GM12892 (cell line): ENCODE results near the gene CAMKK2.
A peak's percentile ranks its signal among the peaks of the same experiment; 100 is the strongest.
"Not testable (repeated sequence)": the region's sequence is repeated elsewhere in the genome, so short reads cannot be mapped to it uniquely, and the experiment has no call there.

ENCODE experiments used
- DNase-seq: peaks from one replicate; pipeline ENCODE4 v3.0.0; 2011; ENCODE audit not compliant: insufficient read length
- FAIRE-seq: peaks from 2 replicates; lab custom pipeline; 2011; peaks lifted over from hg19 to GRCh38; lab: Jason Lieb, UNC
- POLR2A ChIP-seq: IDR thresholded peaks from 2 replicates; pipeline ENCODE4 v1.6.1; 2011; ENCODE audit warnings: low read depth, low read length, control low read depth
- POLR2AphosphoS5 ChIP-seq: IDR thresholded peaks from 2 replicates; pipeline ENCODE4 v1.6.1; 2011; ENCODE audit warnings: low read depth, low read length, control low read depth
- TAF1 ChIP-seq: IDR thresholded peaks from 2 replicates; pipeline ENCODE4 v1.6.1; 2011; ENCODE audit warnings: low read depth, mild to moderate bottlenecking, control low read depth, low read length, borderline replicate concordance

Gene CAMKK2

DNA sequence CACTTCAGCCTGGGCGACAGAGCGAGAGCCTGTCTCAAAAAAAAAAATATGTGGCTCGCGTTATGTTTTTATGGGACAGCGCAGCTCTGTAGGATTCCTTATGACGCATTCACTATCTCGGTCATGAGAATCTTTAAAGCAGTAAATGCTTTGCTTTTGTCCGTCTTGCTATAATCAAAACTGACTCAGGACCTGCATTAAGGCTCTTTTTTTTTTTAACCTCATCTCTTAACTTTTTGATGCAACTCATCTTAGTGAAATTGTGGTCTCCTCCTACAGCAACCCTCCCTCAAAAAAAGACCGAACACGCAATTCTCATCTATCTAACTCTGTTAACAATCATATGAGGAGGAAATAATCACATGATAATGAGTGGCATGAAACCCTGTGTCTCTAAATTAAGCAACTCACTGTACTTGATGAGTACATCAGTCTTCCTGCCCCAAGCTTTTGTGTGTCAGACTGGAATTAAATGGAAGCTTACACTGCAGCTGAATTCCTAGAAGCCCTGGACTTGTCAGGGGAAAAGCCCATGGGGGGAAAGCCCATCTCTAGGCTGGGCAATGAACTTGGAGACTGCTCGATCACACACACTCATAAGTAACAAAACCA lies 82.2 kb downstream of the CAMKK2 start:
- TF ChIP-seq POLR2AphosphoS5 = no peak
- TF ChIP-seq POLR2A = no peak
- TF ChIP-seq TAF1 = no peak
- DNase-seq (no peak), FAIRE-seq (no peak)

DNA sequence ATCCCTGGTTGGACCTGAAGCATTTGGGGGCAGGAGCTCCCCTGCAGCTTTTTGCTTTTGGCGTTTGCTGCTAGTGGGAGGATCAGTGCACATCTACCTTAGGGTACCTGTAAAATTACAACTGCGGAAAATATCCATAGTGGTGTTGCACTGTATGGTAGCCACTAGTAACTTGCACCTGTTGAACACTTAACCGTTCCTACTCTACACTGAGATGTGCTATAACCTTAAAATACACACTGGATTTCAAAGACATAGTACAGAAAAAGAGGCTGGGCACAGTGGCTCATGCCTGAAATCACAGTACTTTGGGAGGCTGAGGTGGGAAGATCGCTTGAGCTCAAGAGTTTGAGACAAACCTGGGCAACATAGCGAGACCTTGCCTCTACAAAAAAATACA lies 83.6 kb downstream of the CAMKK2 start:
- TF ChIP-seq POLR2A = no peak
- FAIRE-seq (no peak), DNase-seq (no peak)

GRCh38 chr12:121209624-121210572 lies 86.6 kb downstream of the CAMKK2 start, which contains the start of gene P2RX4:
Gene P2RX4, plus strand, starts transcription at chr12:121210129. Its CDS starts 36 bp downstream, at chr12:121210165.
- peak; percentile 91 for DNase-seq

GRCh38 chr12:121209221-121209620 lies 87.3 kb downstream of the CAMKK2 start:
- no peak for DNase-seq
- TF ChIP-seq POLR2AphosphoS5 = no peak
- TF ChIP-seq TAF1 = no peak
- TF ChIP-seq POLR2A = no peak
- FAIRE-seq = no peak

More at GRCh38 chr12:121209624-121210572, 86.6 kb downstream of the CAMKK2 start, which contains the start of gene P2RX4:
- FAIRE-seq = peak; percentile 94
- TF ChIP-seq POLR2A (peak; percentile 95), TAF1 (peak; percentile 80), POLR2AphosphoS5 (peak; percentile 86)

DNA sequence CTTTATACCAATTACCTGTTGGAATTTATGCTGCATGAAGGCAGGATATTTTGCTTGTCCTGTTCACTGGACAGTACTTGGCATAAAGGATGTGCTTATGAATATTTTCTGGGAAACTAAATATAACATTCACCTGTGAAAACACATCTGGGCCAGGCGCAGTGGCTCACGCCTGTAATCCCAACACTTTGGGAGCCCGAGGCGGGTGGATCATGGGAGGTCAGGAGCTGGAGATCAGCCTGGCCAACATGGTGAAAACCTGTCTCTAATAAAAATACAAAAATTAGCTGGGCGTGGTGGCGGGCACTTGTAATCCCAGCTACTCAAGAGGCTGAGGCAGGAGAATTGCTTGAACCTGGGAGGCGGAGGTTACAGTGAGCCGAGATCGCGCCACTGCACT lies 87.9 kb downstream of the CAMKK2 start:
- not testable (repeated sequence) for FAIRE-seq, DNase-seq

DNA sequence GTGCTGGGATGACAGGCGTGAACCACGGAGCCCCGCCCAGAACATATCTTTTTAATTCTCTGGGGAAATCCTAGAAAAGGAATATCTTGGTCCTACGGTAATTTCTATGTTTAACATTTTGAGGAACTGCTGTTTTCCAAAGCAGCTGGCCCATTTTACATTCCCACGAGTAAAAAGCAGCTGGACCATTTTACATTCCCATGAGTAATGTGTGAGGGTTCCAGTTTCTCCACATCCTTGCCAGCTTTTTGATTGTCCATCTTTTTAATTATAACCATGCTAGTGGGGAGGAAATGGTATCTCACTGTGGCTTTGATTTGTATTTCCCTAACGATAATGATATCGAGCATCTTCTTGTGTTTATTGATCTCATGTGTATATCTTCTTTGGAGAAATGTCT lies 91.0 kb downstream of the CAMKK2 start:
- no peak for DNase-seq
- no peak for FAIRE-seq

DNA sequence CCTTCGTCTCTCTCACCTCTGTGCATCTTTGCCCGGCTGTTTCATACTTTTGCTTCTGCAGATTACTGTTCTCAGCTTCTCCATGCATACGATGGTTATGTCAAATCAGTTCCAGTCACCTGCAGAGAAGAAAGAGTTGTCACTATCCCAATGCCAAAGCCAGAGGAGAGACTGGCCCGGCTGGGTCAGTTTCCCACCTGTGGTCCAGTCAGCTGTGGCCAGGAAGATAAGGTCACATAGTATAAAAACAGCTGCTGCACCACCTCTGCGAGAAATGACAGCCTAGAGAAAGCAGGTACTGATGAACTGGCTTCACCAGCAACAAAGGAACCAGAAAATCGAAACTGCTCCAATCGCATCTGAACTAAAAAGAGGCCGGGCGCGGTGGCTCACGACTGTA lies 93.0 kb downstream of the CAMKK2 start:
- TF ChIP-seq POLR2AphosphoS5 = no peak
- no peak for FAIRE-seq

More for the DNA sequence above, 91.0 kb downstream of the CAMKK2 start:
- TF ChIP-seq POLR2AphosphoS5 (no peak), TAF1 (no peak), POLR2A (no peak)

GRCh38 chr12:121202407-121203355 lies 93.8 kb downstream of the CAMKK2 start:
- FAIRE-seq (no peak), DNase-seq (no peak)
- no peak for TF ChIP-seq TAF1
- no peak for TF ChIP-seq POLR2A
- TF ChIP-seq POLR2AphosphoS5 = no peak

More for the DNA sequence above, 93.0 kb downstream of the CAMKK2 start:
- DNase-seq = no peak

DNA sequence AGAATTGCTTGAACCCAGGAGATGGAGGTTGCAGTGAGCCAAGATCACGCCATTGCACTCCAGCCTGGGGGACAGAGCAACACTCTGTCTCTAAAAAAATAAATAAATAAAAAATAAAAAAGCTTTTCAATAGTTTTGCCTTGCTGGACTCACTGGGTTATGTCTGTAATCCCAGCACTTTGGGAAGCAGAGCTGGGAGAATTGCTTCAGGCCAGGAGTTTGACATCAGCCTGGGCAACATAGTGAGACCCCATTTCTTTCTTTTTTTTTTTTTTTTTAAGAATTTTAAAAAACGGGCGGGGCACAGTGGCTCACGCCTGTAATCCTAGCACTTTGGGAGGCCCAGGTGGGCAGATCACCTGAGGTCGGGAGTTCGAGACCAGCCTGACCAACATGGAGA lies 95.4 kb downstream of the CAMKK2 start:
- not testable (repeated sequence) for DNase-seq, FAIRE-seq

DNA sequence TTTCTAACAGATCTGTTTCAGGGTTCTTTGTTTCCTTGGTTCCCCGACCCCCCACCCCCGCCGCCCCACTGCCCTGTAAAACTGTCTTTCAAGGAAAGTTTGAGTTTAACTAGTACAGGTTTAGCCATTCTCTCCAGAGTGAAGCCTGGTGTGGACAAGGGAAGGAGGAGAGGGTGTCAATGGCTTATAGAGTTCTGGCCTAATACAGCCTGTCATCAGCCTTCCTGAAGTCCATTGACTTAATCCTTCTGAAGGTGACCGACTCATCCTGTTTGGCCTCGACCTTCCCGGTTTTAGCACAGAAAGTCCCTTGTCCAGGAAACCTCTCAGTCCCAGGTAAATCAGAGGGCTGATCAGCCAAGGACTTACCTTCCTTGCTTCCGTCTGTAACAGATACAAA lies 97.6 kb downstream of the CAMKK2 start:
- FAIRE-seq = no peak
- no peak for DNase-seq
- TF ChIP-seq POLR2A = no peak
- no peak for TF ChIP-seq POLR2AphosphoS5
- no peak for TF ChIP-seq TAF1

DNA sequence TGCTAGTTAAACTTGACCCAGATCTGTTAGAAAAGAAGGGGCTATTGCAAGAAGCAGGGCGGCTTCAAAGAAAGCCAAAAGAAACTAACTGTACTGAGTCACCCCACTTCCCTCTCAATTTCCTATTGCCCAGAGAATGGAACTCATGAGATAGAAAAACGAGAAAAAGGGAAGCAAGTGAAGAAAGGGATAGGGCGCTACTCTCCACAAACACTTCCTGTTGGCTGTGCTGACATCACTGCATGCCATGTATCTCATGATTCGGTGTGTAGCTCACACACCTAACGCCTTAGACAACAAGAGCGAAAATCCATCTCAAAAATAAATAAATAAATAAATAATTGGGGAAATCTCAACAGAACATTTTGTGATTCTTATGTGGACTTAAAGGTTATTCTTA lies 99.6 kb downstream of the CAMKK2 start:
- DNase-seq (no peak), FAIRE-seq (peak; percentile 54)
- TF ChIP-seq POLR2AphosphoS5 (no peak), TAF1 (no peak), POLR2A (no peak)

DNA sequence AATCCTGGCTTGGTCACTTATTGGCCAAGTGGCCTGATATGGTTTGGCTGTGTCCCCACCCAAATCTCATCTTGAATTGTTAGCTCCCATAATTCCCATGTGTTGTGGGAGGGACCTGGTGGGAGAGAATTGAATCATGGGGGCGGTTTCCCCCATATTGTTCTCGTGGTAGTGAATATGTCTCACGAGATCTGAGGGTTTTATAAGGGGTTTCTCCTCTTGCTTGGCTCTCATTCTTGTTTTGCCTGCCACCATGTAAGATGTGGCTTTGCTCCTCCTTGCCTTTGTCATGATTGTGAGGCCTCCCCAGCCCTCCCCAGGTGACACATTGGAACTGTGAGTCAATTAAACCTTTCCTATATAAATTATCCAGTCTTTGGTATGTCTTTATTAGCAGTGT lies 105.4 kb downstream of the CAMKK2 start:
- FAIRE-seq (no peak), DNase-seq (no peak)
- TF ChIP-seq POLR2A (no peak), TAF1 (no peak), POLR2AphosphoS5 (no peak)
